ENCODE measurements around the gene EDN2. TPM values are rescaled to one million over a fixed set of nuclear protein-coding genes. Genes with fewer than 3 reads are reported as not detected.

Gene EDN2
- total and polyA plus RNA-seq, 2 donors (not counting 1 experiment from before 2014, with no cell fraction given), result not detected

- Histone ChIP-seq H2AFZ (ENCODE audit: insufficient read depth, low read depth, low read length, poor library complexity, severe bottlenecking) (no peak overlapping the region), H3K4me2 (replicated peaks; ENCODE audit: low read depth, low read length, poor library complexity, severe bottlenecking) (no peak overlapping the region), H3K79me2 (ENCODE audit: control insufficient read depth, insufficient read depth, low read length) (no peaks in the 10 kb centered on the region), H4K20me1 (ENCODE audit: control insufficient read depth, insufficient read depth, low read length, poor library complexity, severe bottlenecking) (no peaks in the 10 kb centered on the region), H3K4me1 (ENCODE audit: control insufficient read depth in 2 of 2, insufficient read depth in 2 of 2, low read length in 2 of 2) (no peaks in the 10 kb centered on the region), H3K9me3 (ENCODE audit: control extremely low read depth in 1 of 3, control insufficient read depth in 2 of 3, insufficient read depth in 1 of 3, low read length in 2 of 3) (no peaks in the 10 kb centered on the region), H3K36me3 (replicated peaks in 1 of 2; ENCODE audit: control extremely low read depth in 1 of 2, control insufficient read depth in 1 of 2, extremely low read depth in 1 of 2, insufficient read depth in 2 of 2, low read length in 1 of 2) (peaks cover 0 to 3% of the 10 kb centered on the region in 2 experiments), H3K27ac (ENCODE audit: low read length in 2 of 2) (no peak overlapping the region), H3K4me3 (ENCODE audit: control extremely low read depth in 1 of 5, extremely low read depth in 1 of 5, insufficient read depth in 1 of 5, low read depth in 2 of 5, low read length in 4 of 5) (no peak overlapping the region), H3K9ac (ENCODE audit: low read length) (no peak overlapping the region), H3K27me3 (replicated peaks in 1 of 4; ENCODE audit: control extremely low read depth in 1 of 4, control insufficient read depth in 3 of 4, insufficient read depth in 4 of 4, low read length in 3 of 4) (no peaks in the 10 kb centered on the region)
- intact Hi-C loops (cut with micrococcal nuclease), result no loop called here
- H3K4me3 Mint-ChIP-seq, result no peak overlapping the region
- ChIA-PET CTCF (interaction anchor here (2.3 kb wide), 1 partner anchor 10 kb away, joined by 8 read pairs; no protein-coding TSS in a partner anchor), POLR2A (no interaction called here)
- no peaks in the 10 kb centered on the region for H3K9me3 Mint-ChIP-seq (ENCODE audit: insufficient read depth)
- TF ChIP-seq CTCF (IDR thresholded peaks at IDR 0.05) (no peak), EZH2 (IDR thresholded peaks at IDR 0.05; ENCODE audit: borderline replicate concordance, insufficient read depth, low read depth, low read length, poor library complexity, severe bottlenecking) (no peak)
- no peak for DNase-seq
- no peaks in the 10 kb centered on the region for H3K27me3 Mint-ChIP-seq
- WGBS (ENCODE audit: insufficient coverage), result 95% methylated on average over 12 of the region's 13 CpGs
- H3K4me1 Mint-ChIP-seq, result peaks cover 2% of the 10 kb centered on the region
- no peak overlapping the region for H3K27ac Mint-ChIP-seq
- ATAC-seq (ENCODE audit: low read depth), result no peak
These were observed 22.7 kb upstream of the EDN2 start for GRCh38 chr1:41507110-41507720.

DNA sequence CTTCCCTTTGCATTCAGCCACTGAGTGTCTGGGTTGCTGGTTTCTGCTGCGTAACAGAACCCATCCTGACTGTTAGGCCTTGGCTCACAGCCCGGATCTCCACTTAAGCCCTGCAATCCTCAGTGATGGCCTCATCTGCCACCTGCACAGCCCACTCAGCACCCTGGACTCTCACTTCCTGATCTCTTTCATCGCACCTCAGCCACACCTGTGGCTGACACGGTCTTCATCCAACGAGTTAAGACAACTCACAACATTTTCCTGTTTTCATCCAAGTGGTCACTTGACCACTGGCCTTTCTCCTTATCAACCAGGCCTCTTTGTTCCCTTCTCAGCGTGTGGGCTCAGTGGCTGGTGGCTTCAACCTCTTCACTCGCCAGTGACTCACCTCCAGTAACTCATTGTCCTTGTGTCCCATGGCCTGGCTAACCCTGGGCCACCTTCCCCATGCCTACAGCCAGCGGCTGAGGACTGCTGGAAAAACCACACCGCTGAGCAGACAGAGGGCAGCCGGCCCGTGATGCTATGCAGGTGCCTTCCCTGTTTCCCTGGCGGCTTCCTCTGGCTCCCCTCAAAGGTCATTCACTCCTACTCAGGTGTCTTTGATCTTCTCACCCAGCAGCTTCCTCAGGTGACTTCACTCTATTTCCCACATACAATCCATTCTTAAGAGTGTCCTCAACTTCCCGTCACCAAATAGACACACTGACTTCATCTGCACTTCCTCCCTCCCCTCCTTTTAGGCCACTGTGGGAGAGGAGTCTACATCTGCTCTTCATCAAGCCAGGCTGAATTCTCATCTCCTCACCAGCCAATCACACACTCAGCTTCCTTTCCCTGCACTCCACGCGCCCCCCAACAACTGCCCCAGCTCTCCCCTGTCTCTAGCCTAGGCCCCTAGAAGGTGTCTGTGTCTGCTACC is 19.9 kb upstream of the EDN2 start:
- no peaks in the 10 kb centered on the region for H4K20me1 ChIP-seq (ENCODE audit: control insufficient read depth, insufficient read depth, low read length, poor library complexity, severe bottlenecking)
- Mint-ChIP-seq H3K9me3 (ENCODE audit: insufficient read depth) (no peaks in the 10 kb centered on the region), H3K27ac (no peak overlapping the region), H3K4me3 (no peak overlapping the region), H3K27me3 (no peaks in the 10 kb centered on the region), H3K4me1 (peaks cover 2% of the 10 kb centered on the region)
- no peaks in the 10 kb centered on the region for H3K27me3 ChIP-seq (replicated peaks in 1 of 4; ENCODE audit: control extremely low read depth in 1 of 4, control insufficient read depth in 3 of 4, insufficient read depth in 4 of 4, low read length in 3 of 4)
- ChIA-PET CTCF (no interaction called here), POLR2A (no interaction called here)
- H3K36me3 ChIP-seq (replicated peaks in 1 of 2; ENCODE audit: control extremely low read depth in 1 of 2, control insufficient read depth in 1 of 2, extremely low read depth in 1 of 2, insufficient read depth in 2 of 2, low read length in 1 of 2), result no peaks in the 10 kb centered on the region
- TF ChIP-seq EZH2 (IDR thresholded peaks at IDR 0.05; ENCODE audit: borderline replicate concordance, insufficient read depth, low read depth, low read length, poor library complexity, severe bottlenecking) (no peak), CTCF (IDR thresholded peaks at IDR 0.05) (no peak)
- H3K9me3 ChIP-seq (ENCODE audit: control extremely low read depth in 1 of 3, control insufficient read depth in 2 of 3, insufficient read depth in 1 of 3, low read length in 2 of 3), result no peaks in the 10 kb centered on the region
- 76% methylated on average over 14 of the region's 15 CpGs for WGBS (ENCODE audit: insufficient coverage)
- ATAC-seq (ENCODE audit: low read depth) (no peak), DNase-seq (no peak)
- H3K4me1 ChIP-seq (ENCODE audit: control insufficient read depth in 2 of 2, insufficient read depth in 2 of 2, low read length in 2 of 2), result no peaks in the 10 kb centered on the region
- H2AFZ ChIP-seq (ENCODE audit: insufficient read depth, low read depth, low read length, poor library complexity, severe bottlenecking), result no peak overlapping the region
- no peak overlapping the region for H3K27ac ChIP-seq (ENCODE audit: low read length in 2 of 2)
- no peak overlapping the region for H3K4me2 ChIP-seq (replicated peaks; ENCODE audit: low read depth, low read length, poor library complexity, severe bottlenecking)
- intact Hi-C loops (cut with micrococcal nuclease), result no loop called here
- H3K9ac ChIP-seq (ENCODE audit: low read length), result no peak overlapping the region
- H3K79me2 ChIP-seq (ENCODE audit: control insufficient read depth, insufficient read depth, low read length), result no peaks in the 10 kb centered on the region
- no peak overlapping the region for H3K4me3 ChIP-seq (ENCODE audit: control extremely low read depth in 1 of 5, extremely low read depth in 1 of 5, insufficient read depth in 1 of 5, low read depth in 2 of 5, low read length in 4 of 5)

Measured in B cell (primary cell).